ENCODE results near the gene TFDP1.
A peak's percentile ranks its signal among the peaks of the same experiment; 100 is the strongest.

The TFDP1 gene

GRCh38 chr13:113584205-113584869, at the start of gene TFDP1:
Gene TFDP1, plus strand, starts transcription at chr13:113584753. Its CDS starts 1,085 bp downstream, at chr13:113585838.
- Histone ChIP-seq H3K9ac (ENCODE audit: low read depth, low read length) (peak within 1 kb of the TSS; percentile 53), H3K27ac (ENCODE audit: low read depth, low read length) (no peak within 1 kb of the TSS), H3K27me3 (ENCODE audit: control insufficient read depth, insufficient read depth, low read length) (no peaks in the 10 kb centered on the region), H3K36me3 (ENCODE audit: control insufficient read depth, insufficient read depth, low read length) (peaks cover 34% of the 10 kb centered on the region), H3K9me3 (ENCODE audit: control insufficient read depth, insufficient read depth, low read length) (no peaks in the 10 kb centered on the region), H3K4me3 (ENCODE audit: low read depth, low read length) (peak within 1 kb of the TSS; percentile 79), H3K4me1 (ENCODE audit: control insufficient read depth, insufficient read depth, low read length) (no peaks in the 10 kb centered on the region)

GRCh38 chr13:113535381-113535781, 49.2 kb upstream of the TFDP1 start:
- Histone ChIP-seq H3K4me3 (ENCODE audit: low read depth, low read length) (no peak overlapping the region), H3K9ac (ENCODE audit: low read depth, low read length) (no peak overlapping the region), H3K27ac (ENCODE audit: low read depth, low read length) (no peak overlapping the region), H3K4me1 (ENCODE audit: control insufficient read depth, insufficient read depth, low read length) (peaks cover 11% of the 10 kb centered on the region), H3K27me3 (ENCODE audit: control insufficient read depth, insufficient read depth, low read length) (no peaks in the 10 kb centered on the region), H3K36me3 (ENCODE audit: control insufficient read depth, insufficient read depth, low read length) (peaks cover 28% of the 10 kb centered on the region; the same call in 1 of the 2 replicates), H3K9me3 (ENCODE audit: control insufficient read depth, insufficient read depth, low read length) (no peaks in the 10 kb centered on the region)

- no peaks in the 10 kb centered on the region for H3K27me3 ChIP-seq (ENCODE audit: control insufficient read depth, insufficient read depth, low read length)
- no peak overlapping the region for H3K4me3 ChIP-seq (ENCODE audit: low read depth, low read length)
- no peaks in the 10 kb centered on the region for H3K9me3 ChIP-seq (ENCODE audit: control insufficient read depth, insufficient read depth, low read length)
- H3K4me1 ChIP-seq (ENCODE audit: control insufficient read depth, insufficient read depth, low read length), result peaks cover 10% of the 10 kb centered on the region
- H3K9ac ChIP-seq (ENCODE audit: low read depth, low read length), result no peak overlapping the region
- H3K27ac ChIP-seq (ENCODE audit: low read depth, low read length), result no peak overlapping the region
- peaks cover 19% of the 10 kb centered on the region for H3K36me3 ChIP-seq (ENCODE audit: control insufficient read depth, insufficient read depth, low read length)
These were observed 48.0 kb upstream of the TFDP1 start for GRCh38 chr13:113536461-113537110.

GRCh38 chr13:113537205-113537604, 47.3 kb upstream of the TFDP1 start:
- Histone ChIP-seq H3K36me3 (ENCODE audit: control insufficient read depth, insufficient read depth, low read length) (peaks cover 15% of the 10 kb centered on the region), H3K4me1 (ENCODE audit: control insufficient read depth, insufficient read depth, low read length) (peaks cover 4% of the 10 kb centered on the region; the same call in 1 of the 2 replicates), H3K27me3 (ENCODE audit: control insufficient read depth, insufficient read depth, low read length) (no peaks in the 10 kb centered on the region), H3K9ac (ENCODE audit: low read depth, low read length) (no peak overlapping the region), H3K27ac (ENCODE audit: low read depth, low read length) (no peak overlapping the region), H3K9me3 (ENCODE audit: control insufficient read depth, insufficient read depth, low read length) (no peaks in the 10 kb centered on the region), H3K4me3 (ENCODE audit: low read depth, low read length) (no peak overlapping the region)

GRCh38 chr13:113537909-113538688, 46.5 kb upstream of the TFDP1 start:
- Histone ChIP-seq H3K36me3 (ENCODE audit: control insufficient read depth, insufficient read depth, low read length) (peaks cover 17% of the 10 kb centered on the region), H3K4me3 (ENCODE audit: low read depth, low read length) (no peak overlapping the region), H3K27ac (ENCODE audit: low read depth, low read length) (no peak overlapping the region), H3K4me1 (ENCODE audit: control insufficient read depth, insufficient read depth, low read length) (no peaks in the 10 kb centered on the region), H3K9me3 (ENCODE audit: control insufficient read depth, insufficient read depth, low read length) (no peaks in the 10 kb centered on the region), H3K9ac (ENCODE audit: low read depth, low read length) (no peak overlapping the region), H3K27me3 (ENCODE audit: control insufficient read depth, insufficient read depth, low read length) (no peaks in the 10 kb centered on the region)

- no peaks in the 10 kb centered on the region for H3K4me1 ChIP-seq (ENCODE audit: control insufficient read depth, insufficient read depth, low read length)
- H3K9me3 ChIP-seq (ENCODE audit: control insufficient read depth, insufficient read depth, low read length), result no peaks in the 10 kb centered on the region
- H3K9ac ChIP-seq (ENCODE audit: low read depth, low read length), result no peak overlapping the region
- no peak overlapping the region for H3K27ac ChIP-seq (ENCODE audit: low read depth, low read length)
- no peaks in the 10 kb centered on the region for H3K27me3 ChIP-seq (ENCODE audit: control insufficient read depth, insufficient read depth, low read length)
- no peak overlapping the region for H3K4me3 ChIP-seq (ENCODE audit: low read depth, low read length)
- peaks cover 17% of the 10 kb centered on the region for H3K36me3 ChIP-seq (ENCODE audit: control insufficient read depth, insufficient read depth, low read length)
These were observed 45.9 kb upstream of the TFDP1 start for GRCh38 chr13:113538689-113539058.

GRCh38 chr13:113539176-113539575, 45.4 kb upstream of the TFDP1 start:
- Histone ChIP-seq H3K9me3 (ENCODE audit: control insufficient read depth, insufficient read depth, low read length) (no peaks in the 10 kb centered on the region), H3K4me3 (ENCODE audit: low read depth, low read length) (no peak overlapping the region), H3K27me3 (ENCODE audit: control insufficient read depth, insufficient read depth, low read length) (no peaks in the 10 kb centered on the region), H3K4me1 (ENCODE audit: control insufficient read depth, insufficient read depth, low read length) (no peaks in the 10 kb centered on the region), H3K9ac (ENCODE audit: low read depth, low read length) (no peak overlapping the region), H3K27ac (ENCODE audit: low read depth, low read length) (no peak overlapping the region), H3K36me3 (ENCODE audit: control insufficient read depth, insufficient read depth, low read length) (peaks cover 13% of the 10 kb centered on the region)

- no peak overlapping the region for H3K9ac ChIP-seq (ENCODE audit: low read depth, low read length)
- H3K36me3 ChIP-seq (ENCODE audit: control insufficient read depth, insufficient read depth, low read length), result peaks cover 9% of the 10 kb centered on the region
- no peak overlapping the region for H3K27ac ChIP-seq (ENCODE audit: low read depth, low read length)
- H3K4me1 ChIP-seq (ENCODE audit: control insufficient read depth, insufficient read depth, low read length), result no peaks in the 10 kb centered on the region
- no peaks in the 10 kb centered on the region for H3K9me3 ChIP-seq (ENCODE audit: control insufficient read depth, insufficient read depth, low read length)
- H3K4me3 ChIP-seq (ENCODE audit: low read depth, low read length), result no peak overlapping the region
- no peaks in the 10 kb centered on the region for H3K27me3 ChIP-seq (ENCODE audit: control insufficient read depth, insufficient read depth, low read length)
These were observed 44.7 kb upstream of the TFDP1 start for GRCh38 chr13:113539822-113540221.

GRCh38 chr13:113540523-113540922, 44.0 kb upstream of the TFDP1 start:
- Histone ChIP-seq H3K9me3 (ENCODE audit: control insufficient read depth, insufficient read depth, low read length) (no peaks in the 10 kb centered on the region), H3K4me3 (ENCODE audit: low read depth, low read length) (no peak overlapping the region), H3K4me1 (ENCODE audit: control insufficient read depth, insufficient read depth, low read length) (no peaks in the 10 kb centered on the region), H3K27me3 (ENCODE audit: control insufficient read depth, insufficient read depth, low read length) (no peaks in the 10 kb centered on the region), H3K36me3 (ENCODE audit: control insufficient read depth, insufficient read depth, low read length) (peaks cover 9% of the 10 kb centered on the region), H3K9ac (ENCODE audit: low read depth, low read length) (no peak overlapping the region), H3K27ac (ENCODE audit: low read depth, low read length) (no peak overlapping the region)

- H3K36me3 ChIP-seq (ENCODE audit: control insufficient read depth, insufficient read depth, low read length), result peaks cover 9% of the 10 kb centered on the region
- H3K9me3 ChIP-seq (ENCODE audit: control insufficient read depth, insufficient read depth, low read length), result no peaks in the 10 kb centered on the region
- no peaks in the 10 kb centered on the region for H3K4me1 ChIP-seq (ENCODE audit: control insufficient read depth, insufficient read depth, low read length)
- no peak overlapping the region for H3K9ac ChIP-seq (ENCODE audit: low read depth, low read length)
- H3K27ac ChIP-seq (ENCODE audit: low read depth, low read length), result no peak overlapping the region
- H3K27me3 ChIP-seq (ENCODE audit: control insufficient read depth, insufficient read depth, low read length), result no peaks in the 10 kb centered on the region
- no peak overlapping the region for H3K4me3 ChIP-seq (ENCODE audit: low read depth, low read length)
These were observed 41.7 kb upstream of the TFDP1 start for GRCh38 chr13:113542751-113543424.
